Measurements from ENCODE around the gene ANXA2R.

GRCh38 chr5:43039471-43040286 lies 440 bp downstream of the ANXA2R start:
- TF ChIP-seq ELF4 (IDR thresholded peaks at IDR 0.05) (no peak), FOXM1 (IDR thresholded peaks at IDR 0.05; ENCODE audit: borderline replicate concordance) (no peak), TARDBP (IDR thresholded peaks at IDR 0.05) (no peak), SUZ12 (IDR thresholded peaks at IDR 0.05) (no peak), ARNT (IDR thresholded peaks at IDR 0.05) (no peak), PKNOX1 (IDR thresholded peaks at IDR 0.05) (no peak), BHLHE40 (IDR thresholded peaks at IDR 0.05; ENCODE audit: borderline replicate concordance) (no peak), FOXK2 (IDR thresholded peaks at IDR 0.05) (no peak), ZNF384 (IDR thresholded peaks at IDR 0.05) (no peak), FOXA1 (IDR thresholded peaks at IDR 0.05) (no peak), HDGF (IDR thresholded peaks at IDR 0.05; ENCODE audit: borderline replicate concordance) (no peak), NFRKB (IDR thresholded peaks at IDR 0.05) (no peak), L3MBTL2 (conservative IDR thresholded peaks at IDR 0.05) (peak; percentile 33), SP1 (IDR thresholded peaks at IDR 0.05) (no peak)
